NOMO-1 (cell line): ENCODE data around the gene ABCE1.
A peak's percentile ranks its signal among the peaks of the same experiment; 100 is the strongest.

ENCODE experiments used
- DNase-seq, 2 experiments: peaks; one replicate each; lab custom pipeline; 2025; ENCODE audit not compliant: unreplicated experiment in 2 of 2; lab: John Stamatoyannopoulos, UW

The ABCE1 gene

DNA sequence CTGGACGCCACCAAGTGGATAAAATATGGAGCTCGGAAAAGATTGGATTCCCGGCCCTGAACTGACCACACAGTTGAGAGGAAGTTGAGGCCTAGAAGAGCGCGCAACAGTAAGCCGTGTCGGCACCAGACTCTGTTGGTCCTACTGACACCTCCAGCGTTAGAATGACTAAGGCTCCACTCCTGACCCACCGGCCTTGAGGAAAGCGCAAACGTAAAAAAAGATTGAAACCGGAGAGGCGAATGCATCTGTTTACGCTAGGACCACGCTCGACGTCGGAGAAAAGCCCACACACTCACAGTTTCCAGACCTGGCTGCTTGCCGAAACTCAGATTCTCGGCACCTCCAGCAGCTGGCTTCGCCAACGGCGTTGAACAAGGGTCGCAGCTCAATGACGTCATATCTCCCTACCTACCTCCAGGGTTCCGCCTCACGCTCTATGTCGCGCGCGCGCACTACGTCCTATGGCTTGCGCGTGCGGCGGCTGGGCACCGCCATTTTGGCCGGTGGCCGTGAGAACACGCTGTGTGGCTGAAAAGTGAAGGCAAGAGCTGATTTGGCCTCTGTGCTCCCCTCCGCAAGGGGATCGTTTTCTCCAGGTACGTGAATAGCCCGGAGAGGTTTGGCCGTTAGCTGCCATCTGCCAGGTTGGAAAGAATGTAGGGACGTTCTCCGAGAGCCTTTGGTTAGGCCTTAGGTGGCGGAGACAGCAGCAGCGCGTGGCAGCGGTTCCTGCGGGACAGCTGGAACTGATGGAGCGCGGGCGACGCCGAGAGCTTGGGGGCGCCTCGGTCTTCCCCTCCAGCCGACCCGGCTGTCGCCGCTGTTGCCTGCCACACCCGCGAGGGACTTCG, at the start of gene ABCE1, which contains the start of gene ANAPC10:
ABCE1 (plus strand) TSS at position 491 of the 854 bp plus-strand sequence. CDS start 6,102 bp downstream, outside the sequence.
ANAPC10 (minus strand) TSS at position 376 of the 854 bp plus-strand sequence. CDS start 2,097 bp downstream, outside the sequence.
- DNase-seq, result peak; percentile 89 to 93

DNA sequence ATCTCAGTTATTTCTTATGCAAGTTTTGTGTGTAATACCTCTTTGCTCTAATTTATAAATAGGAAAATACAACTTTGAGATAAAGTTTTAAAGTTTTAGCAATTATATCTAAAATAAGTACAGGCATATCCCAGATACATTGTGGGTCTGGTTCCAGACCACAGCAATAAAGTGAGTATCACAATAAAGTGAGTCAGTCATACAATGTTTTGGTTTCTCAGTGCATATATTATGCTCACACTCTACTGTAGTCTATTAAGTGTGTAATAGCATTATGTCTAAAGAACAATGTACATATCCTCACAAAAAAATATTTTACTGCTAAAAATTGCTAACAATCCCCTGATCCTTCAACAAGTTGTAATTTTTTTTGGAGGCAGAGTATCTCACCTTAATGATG, 49.3 kb upstream of the ABCE1 start:
- DNase-seq, result no peak

DNA sequence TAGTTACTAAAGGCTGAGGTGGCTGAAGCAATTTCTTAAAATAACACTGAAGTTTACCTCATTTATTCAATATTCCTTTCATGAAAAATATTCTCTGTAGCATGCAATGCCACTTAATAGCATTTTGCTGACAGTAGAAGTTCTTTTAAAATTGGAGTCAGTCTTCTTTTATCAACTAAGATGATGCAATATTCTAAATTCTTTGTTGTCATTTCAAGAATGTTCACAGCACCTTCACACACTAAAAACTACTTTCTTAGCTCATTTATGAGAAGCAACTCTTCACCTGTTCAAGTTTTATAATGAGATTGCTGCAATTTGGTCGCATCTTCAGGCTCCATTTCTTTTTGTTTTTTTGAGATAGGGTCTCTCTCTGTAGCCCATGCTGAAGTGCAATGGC, 48.9 kb upstream of the ABCE1 start:
- no peak for DNase-seq

DNA sequence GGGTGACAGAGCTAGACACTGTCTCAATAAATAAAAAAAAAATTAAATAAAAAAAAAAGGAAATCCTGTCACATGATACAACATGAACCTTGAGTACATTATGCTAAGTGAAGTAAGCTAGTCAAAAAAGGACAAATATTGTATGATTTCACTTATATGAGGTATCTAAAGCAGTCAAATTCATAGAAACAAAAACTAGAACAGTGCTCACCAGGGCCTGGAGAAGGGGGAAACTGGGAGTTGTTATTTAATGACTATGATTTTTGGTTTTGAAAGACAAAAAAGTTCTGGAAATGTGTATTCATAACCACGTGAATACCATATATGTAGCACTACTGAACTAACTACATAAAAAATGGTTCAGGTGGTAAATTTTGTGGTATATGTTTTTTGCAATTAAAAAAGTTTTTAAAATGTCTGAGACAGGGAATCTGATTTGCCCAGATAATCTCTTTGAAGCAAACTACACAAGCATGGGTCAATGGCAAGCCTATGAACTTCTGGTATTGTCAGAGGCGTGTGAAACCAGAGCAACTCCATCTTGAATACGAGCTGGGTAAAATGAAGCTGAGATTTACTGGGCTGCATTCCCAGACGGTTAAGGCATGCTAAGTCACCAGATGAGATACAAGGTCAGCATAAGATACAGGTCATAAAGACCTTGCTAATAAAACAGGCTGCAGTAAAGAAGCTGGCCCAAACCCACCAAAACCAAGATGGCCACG, 42.4 kb upstream of the ABCE1 start:
- no peak for DNase-seq

DNA sequence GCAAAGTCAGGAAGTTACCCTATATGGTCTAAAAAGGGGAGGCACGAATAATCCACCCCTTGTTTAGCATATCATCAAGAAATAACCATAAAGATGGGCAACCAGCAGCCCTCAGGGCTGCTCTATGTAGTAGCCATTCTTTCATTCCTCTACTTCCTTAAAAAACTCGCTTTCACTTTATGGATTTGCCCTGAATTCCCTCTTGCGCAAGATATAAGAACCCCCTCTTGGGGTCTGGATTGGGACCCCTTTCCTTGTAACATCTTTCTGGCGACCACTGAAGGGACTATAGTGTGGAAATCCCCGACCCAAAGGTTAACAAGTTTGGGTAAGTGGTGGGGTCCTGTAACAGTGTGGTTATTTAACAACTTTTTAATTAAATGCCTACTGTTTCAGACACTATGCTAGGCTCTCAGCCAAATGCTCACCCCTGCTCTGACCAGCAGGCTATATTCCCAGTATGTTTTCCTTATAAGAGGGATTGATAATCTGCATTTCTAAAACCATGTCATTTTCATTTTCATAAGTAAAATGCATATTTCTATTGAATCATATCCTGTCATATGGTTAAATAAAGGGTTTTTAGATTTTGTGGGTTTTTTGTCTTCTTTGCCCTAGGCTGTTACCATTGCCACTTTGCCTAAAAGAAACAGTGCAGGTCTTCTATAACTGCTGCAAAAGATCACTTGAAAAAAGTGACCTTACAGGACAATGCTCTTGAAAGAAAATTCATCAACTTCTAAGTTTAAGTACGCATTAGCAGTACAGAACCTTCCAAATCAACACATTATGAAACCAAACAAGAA, 41.6 kb upstream of the ABCE1 start:
- DNase-seq, result no peak

DNA sequence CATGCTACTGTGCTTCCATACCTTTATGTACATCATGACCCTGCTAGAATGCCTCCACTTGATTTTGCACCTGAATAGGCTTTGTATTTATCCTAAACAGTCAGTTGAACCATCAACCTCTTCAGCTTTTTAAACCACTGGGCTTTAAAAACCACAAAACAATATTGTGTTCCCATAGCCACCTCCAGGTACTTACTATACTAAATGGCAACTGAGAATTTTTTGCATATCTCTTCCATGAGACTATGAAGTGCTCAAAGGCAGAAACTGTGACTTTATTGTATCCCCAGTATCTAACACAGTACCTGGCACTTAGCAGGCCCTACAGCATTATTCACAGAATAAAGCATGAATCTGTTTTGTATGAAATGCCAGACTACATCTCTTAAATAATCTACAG, 39.9 kb upstream of the ABCE1 start:
- no peak for DNase-seq

DNA sequence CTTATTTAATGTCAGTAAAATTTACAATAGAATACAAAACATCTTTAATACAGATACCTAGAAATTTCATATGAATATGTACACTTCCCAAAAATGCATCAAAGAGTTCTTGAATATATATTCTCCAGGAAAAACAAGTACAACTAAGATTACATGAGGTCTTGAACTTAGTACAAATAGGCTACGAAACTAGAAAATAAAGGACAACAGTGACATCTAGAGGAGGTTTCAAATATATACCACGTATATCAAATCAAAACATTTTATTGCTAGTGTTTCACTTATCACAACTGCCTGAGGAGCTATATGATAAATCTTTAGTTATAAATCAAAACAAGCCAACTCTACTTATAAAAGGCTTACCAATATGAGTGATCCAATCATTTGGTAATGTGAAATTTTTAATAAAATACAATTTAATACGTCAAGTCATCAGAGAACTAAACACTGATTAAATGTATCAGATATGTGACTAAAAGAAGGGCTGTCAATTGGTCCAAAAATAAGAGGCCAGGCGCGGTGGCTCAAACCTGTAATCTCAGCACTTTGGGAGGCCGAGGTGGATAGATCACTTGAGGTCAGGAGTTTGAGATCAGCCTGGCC, 36.7 kb upstream of the ABCE1 start:
- DNase-seq, result peak; percentile 41 to 67

DNA sequence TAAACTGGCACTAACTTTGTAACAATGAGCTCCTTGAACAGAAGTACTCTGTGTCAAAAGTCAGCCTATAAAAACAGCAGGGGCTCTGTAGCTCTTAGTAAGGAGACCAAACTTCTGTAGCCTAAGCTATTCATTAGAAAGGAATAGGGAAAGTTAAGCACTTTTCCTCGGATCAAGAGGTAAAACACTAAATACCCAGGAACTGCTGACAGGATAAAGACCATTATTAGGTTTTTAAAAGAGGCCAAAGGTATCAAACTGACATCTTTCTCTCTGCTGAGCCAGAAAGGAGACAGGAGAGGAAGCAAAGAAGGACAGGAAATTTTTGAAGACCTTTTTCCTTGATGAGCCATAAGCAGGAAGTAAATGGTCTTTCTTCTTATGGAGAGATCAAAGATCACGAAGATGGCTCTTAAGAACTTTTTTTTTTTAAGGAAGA, 32.0 kb upstream of the ABCE1 start:
- DNase-seq, result no peak

DNA sequence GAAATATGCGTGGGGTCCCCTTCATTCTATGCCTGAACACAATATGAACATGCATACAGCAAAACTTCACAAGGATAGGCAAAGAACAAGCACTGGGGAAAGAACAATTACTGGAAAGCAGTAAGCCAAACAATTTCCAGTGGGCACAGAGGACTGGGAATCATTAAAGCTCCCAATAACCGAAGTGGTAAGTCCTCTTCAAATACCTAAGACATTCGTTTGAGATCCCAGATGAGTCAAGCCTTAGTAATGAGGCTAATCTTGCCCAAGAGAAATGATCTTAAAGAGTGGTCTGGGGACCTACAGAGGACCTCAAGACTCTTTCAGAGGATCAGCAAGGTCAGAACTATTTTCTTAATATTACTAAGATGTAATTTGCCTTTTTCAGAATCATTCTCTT, 28.8 kb upstream of the ABCE1 start:
- no peak for DNase-seq

DNA sequence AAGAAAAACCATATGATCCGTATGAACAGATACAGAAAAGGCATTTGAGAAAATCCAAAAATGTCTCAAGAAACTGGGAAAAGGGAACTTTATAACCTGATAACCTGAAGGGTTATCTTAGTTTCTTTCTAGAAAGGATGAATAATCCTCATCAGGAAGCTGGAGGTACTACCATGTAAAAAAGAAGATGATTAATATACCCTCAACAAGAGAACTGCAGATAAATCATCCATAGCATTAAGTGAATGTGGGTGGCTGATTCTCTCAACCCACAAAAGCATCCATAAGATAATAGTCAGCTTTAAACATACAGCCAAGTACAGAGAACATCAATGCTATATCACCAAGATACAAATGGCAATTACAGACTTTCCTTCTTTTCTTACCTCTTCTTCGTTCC, 26.6 kb upstream of the ABCE1 start:
- no peak for DNase-seq

DNA sequence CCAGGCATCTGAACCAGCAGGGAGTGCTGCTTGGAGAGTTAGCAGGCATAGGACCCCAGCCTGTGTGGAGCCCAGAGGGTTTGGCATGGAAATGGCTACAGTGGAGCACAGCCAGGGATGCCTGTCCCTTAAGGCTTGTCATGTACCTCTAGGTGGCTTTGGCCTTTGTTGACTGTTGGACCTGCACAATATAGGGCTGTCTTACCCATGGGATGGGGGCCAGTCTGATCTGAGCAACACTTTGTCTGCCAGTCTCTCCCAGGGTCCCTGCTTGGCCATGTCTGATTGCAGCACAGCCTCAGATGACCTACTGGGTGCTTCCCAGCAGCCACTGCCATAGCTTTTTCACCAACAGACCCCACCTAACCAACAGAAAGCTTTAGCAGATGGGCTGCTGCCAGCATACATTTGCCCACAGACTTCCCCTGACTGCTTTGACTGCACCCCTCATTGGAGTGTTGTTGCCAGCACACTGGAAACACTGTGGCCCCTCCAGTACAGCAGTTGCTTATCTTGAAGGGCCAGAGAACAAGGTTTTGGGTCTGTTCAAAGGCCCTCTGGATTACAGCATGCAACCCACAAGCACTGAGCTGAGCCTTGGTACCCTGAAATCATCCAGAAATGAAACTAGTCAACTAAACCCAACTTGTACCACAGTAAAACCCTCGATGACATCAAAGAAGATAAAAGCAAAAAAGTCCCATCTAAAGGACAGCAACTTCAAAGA, 22.2 kb upstream of the ABCE1 start:
- DNase-seq, result no peak

DNA sequence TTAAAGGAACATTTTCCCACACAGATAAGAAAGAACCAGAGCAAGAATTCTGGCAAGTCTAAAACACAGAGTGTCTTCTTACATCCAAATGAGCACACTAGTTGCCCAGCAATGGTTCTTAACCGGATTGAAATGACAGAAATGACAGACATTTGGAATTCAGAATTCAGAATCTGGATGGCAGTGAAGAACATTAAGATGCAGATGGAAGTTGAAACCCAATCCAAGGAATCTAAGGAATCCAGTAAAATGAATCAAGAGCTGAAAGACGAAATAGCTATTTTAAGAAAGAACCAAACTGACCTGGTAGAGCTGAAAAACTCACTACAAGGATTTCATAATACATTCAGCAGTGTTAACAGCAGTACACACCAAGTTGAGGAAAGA, 21.6 kb upstream of the ABCE1 start:
- no peak for DNase-seq

DNA sequence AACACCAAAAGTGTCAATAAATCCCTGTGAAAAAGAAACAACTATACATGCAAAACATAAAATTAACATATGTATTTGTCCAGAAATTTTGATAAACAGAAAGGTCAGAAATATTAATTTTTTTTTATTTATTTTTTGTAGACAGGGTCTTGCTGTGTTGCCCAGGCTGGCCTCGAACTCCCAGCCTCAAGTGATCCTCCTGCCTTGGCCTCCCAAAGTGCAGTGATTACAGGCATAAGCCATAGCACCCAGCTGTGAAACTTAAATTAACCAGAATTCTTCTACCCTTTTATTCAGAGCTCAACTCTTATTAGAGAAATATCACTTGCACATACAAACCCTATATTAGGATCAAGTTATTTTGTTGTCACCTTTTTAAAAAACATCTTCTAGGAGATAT, 16.4 kb upstream of the ABCE1 start:
- no peak for DNase-seq

DNA sequence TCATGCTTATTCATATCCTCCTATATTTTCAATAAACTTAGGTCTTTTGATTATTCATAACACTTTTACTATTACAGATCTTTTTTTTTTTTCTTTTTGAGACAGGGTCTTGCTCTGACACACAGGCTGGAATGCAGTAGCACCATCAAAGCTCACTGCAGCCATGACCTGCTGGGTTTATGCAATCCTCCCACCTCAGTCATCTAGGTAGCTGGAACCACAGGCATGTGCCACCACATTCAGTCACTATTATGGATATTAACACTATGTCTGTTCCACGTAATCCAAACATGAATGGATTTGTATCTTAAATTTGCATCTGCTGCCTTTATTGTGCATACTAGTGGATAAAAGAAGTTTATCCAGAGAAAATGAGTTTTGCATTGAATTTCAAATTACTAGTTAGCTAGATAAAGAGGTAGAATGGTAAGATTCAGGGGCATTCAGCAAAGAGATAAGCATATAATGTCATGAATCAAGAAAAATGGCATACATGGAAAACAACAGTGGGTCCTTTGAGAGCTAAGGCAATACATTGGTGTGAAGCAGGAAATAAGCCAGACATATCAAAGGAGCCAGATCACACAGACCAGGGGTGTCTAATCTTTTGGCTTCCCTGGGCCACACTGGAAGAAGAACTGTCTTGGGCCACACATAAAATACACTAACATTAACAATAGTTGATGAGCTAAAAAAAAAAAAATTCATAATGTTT, 14.1 kb upstream of the ABCE1 start:
- no peak for DNase-seq

DNA sequence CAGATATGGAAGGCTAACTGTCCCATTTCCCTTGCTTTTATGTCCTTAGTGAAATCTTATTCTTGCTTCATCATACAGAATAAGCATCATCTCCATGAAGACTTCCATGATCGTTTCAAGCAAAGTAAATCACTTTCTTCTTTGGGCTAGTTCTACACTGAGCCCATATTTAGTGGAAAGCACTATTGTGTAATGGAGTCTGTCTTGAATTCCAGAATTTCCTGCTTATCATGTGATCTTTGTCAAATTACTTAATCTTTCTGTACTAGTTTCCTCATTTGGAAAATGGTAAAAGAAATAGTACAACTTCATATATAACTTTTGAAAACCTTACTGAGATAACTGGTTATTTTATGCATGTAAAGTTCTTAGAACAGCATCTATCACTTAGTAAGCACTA, 7.7 kb upstream of the ABCE1 start:
- no peak for DNase-seq

DNA sequence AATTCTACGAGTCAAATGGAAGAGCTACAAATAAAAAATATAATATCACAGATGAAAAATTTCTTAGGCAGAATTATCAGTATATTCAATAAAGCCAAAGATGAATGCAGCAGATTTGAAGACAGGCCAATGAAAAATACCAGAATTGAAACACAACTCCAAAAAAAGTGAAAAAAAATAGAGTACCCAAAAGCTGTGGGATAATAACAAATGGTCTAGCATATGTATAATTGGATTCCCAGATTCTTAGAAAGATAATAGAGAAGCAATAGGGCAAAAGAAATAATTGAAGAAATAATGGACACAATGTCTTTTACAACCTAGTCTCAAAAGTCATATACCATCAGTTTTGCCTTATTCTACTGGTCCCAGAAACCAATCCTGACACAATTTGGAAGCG, 4.5 kb upstream of the ABCE1 start:
- DNase-seq, result no peak

DNA sequence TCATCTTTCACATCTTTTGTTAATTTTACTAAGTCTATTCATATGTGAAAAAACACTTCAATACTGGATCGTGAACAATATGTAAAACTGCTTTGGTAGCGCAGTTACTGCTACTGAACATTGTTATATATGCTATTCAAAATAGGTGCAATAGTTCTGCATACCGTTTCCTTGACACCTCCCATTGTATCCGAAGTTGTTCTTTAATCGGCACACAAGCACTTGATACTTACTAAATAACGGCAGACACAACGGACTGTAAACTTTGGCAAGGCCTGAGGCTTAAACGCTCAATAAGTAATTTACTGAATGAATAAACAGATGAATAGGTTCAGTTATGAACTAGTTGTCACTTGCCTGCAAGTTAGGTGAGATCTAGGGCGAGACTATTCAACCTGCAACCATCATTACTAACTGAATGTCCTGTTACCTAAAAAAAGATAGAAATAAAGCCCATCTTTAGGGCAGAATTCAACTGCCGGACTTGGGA, 735 bp upstream of the ABCE1 start:
- DNase-seq, result no peak

DNA sequence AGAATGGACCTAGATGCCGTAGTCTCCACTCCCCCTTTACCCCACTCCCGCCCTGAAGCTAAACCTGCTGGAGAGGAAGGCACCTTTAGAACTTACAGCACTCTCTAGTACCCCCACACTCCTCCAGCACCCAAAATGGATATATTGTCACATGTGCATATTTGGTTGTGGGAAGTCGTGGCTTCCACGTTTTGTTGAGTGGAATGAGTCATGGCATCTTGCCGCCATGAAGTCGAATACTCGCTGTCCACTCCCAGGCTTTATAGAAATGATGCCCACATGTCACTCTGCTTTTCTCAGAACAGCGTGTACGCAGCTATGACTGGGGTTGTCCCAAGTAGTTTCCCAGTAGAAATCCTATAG, 545 bp downstream of the ABCE1 start:
- peak; percentile 21 to 47 for DNase-seq

DNA sequence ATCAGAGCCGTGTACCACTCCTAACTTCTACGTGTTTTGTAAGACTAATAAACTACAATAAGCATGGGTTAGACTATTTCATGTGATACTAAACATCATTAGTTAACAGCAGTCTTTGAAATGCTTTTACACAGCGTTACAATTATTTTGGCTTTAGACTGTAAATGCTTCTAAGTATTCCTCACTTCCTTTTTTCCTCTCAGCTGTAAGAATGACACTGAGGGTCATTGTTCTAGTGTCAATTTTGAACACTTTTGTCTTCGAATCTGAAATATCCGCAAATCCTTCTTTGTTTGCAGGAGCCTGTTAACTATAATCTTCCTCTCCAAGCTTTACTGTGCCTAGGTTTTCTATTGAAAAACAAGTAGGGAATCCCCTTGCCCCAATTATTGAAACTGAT, 1.5 kb downstream of the ABCE1 start:
- DNase-seq, result peak; percentile 3 to 66
